Measurements from ENCODE around the gene ZNF521. TPM values are rescaled to one million over a fixed set of nuclear protein-coding genes. Genes with fewer than 3 reads are reported as not detected.

ZNF521 gene
- total and polyA plus RNA-seq, 2 of the 13 experiments (the other 11 are each of a cell fraction or from before 2014, with no cell fraction given): 0.02 TPM; not detected in 1

- TF ChIP-seq ZNF607 (CRISPR knock-in tag; IDR thresholded peaks at IDR 0.05; ENCODE audit: borderline replicate concordance): no peak
- TF ChIP-seq RERE (CRISPR knock-in tag; IDR thresholded peaks at IDR 0.05; ENCODE audit: low read depth): no peak
- no peak for TF ChIP-seq ZNF383 (CRISPR knock-in tag; IDR thresholded peaks at IDR 0.05; ENCODE audit: borderline replicate concordance)
These were observed 5.4 kb downstream of the ZNF521 start (continued) for GRCh38 chr18:25346561-25346960.

GRCh38 chr18:25345081-25345866 lies 6.7 kb downstream of the ZNF521 start:
- no peak for ATAC-seq
- no peak overlapping the region for H3K4me3 ChIP-seq (replicated peaks in 1 of 3; ENCODE audit: insufficient read depth in 1 of 3, low read depth in 2 of 3, low read length in 3 of 3)
- H3K4me2 ChIP-seq (ENCODE audit: low read depth, low read length): no peak overlapping the region
- intact Hi-C loops (cut with micrococcal nuclease; ENCODE audit: unreplicated experiment): no loop called here
- H3K9me3 ChIP-seq (ENCODE audit: low read length): no peaks in the 10 kb centered on the region
- no TSS peak for BruUV-seq (replicated peaks)
- H3K4me1 ChIP-seq (ENCODE audit: insufficient read depth, low read length): no peaks in the 10 kb centered on the region
- FAIRE-seq: no peak
- WGBS (ENCODE audit: low lambda C conversion rate): 0% methylated on average over 8 of the region's 8 CpGs
- H3K36me3 ChIP-seq (replicated peaks in 1 of 2; ENCODE audit: control insufficient read depth in 1 of 2, insufficient read depth in 2 of 2, low read length in 2 of 2): no peaks in the 10 kb centered on the region
- H2AFZ ChIP-seq (ENCODE audit: low read length): no peak overlapping the region
- POLR2A ChIA-PET: no interaction called here
- no peaks in the 10 kb centered on the region for H3K79me2 ChIP-seq (ENCODE audit: insufficient read depth, low read length)
- CTCF ChIA-PET (ENCODE audit: low intra/inter-chr PET ratio, low total read pairs): no interaction called here
- no peak overlapping the region for H3K9ac ChIP-seq (ENCODE audit: insufficient read depth, low read depth, low read length)
- no peaks in the 10 kb centered on the region for H4K20me1 ChIP-seq (ENCODE audit: insufficient read depth, low read length)
- in situ Hi-C loops (cut with HindIII; ENCODE audit: extremely low pct_ligation_motif_present, low pct_unique_long_range_greater_than_20kb): no loop called here
- H3K27ac ChIP-seq (ENCODE audit: extremely low read length, insufficient read depth, low read length): no peak overlapping the region
- DNase-seq (ENCODE audit: low spot score): no peak
- no peaks in the 10 kb centered on the region; a peak in 1 of 5 replicates for H3K27me3 ChIP-seq (ENCODE audit: control insufficient read depth in 1 of 2, insufficient read depth in 2 of 2, low read length in 2 of 2)
- TF ChIP-seq RCOR2 (CRISPR knock-in tag; IDR thresholded peaks at IDR 0.05) (no peak), FOXK1 (CRISPR knock-in tag; IDR thresholded peaks at IDR 0.05; ENCODE audit: borderline replicate concordance, low read depth) (no peak), ZNF430 (CRISPR knock-in tag; IDR thresholded peaks at IDR 0.05) (no peak), ZNF260 (CRISPR knock-in tag; IDR thresholded peaks at IDR 0.05; ENCODE audit: borderline replicate concordance, low read depth) (no peak), GPBP1L1 (CRISPR knock-in tag; IDR thresholded peaks at IDR 0.05) (no peak), ZNF816 (CRISPR knock-in tag; IDR thresholded peaks at IDR 0.05; ENCODE audit: borderline replicate concordance) (no peak), ZNF530 (CRISPR knock-in tag; IDR thresholded peaks at IDR 0.05; ENCODE audit: low read depth) (no peak), MAF1 (CRISPR knock-in tag; IDR thresholded peaks at IDR 0.05; ENCODE audit: borderline replicate concordance) (no peak), ZBTB10 (CRISPR knock-in tag; IDR thresholded peaks at IDR 0.05; ENCODE audit: borderline replicate concordance) (no peak), ZNF562 (CRISPR knock-in tag; IDR thresholded peaks at IDR 0.05; ENCODE audit: borderline replicate concordance) (no peak)
